Amniotic stem cell (primary cell): ENCODE data around the gene CSMD2.

ENCODE experiments used
- DNase-seq: peaks from one replicate; lab custom pipeline; 2025; lab: John Stamatoyannopoulos, UW

The CSMD2 gene

GRCh38 chr1:34155860-34156259, 9.2 kb downstream of the CSMD2 start:
- DNase-seq, result no peak

DNA sequence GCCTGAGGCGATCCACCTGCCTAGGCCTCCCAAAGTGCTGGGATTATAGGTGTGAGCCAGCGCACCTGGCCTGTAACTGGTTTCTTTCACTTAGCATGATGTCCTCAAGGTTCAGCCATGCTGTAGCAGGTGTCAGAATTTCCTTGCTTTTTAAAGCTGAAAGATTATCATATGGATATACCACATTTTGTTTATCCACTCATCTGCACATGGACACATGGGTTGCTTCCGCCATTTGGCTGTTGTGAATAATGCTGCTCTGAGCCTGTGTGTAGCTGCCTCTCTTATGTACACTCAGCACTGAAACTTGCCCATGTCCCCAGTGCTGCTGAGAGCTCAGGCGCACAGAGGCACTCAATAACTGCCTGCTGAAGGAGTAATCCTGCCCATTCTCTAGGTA, 11.8 kb downstream of the CSMD2 start:
- no peak for DNase-seq

- no peak for DNase-seq
Measured at GRCh38 chr1:34149501-34149900, 15.5 kb downstream of the CSMD2 start.

DNA sequence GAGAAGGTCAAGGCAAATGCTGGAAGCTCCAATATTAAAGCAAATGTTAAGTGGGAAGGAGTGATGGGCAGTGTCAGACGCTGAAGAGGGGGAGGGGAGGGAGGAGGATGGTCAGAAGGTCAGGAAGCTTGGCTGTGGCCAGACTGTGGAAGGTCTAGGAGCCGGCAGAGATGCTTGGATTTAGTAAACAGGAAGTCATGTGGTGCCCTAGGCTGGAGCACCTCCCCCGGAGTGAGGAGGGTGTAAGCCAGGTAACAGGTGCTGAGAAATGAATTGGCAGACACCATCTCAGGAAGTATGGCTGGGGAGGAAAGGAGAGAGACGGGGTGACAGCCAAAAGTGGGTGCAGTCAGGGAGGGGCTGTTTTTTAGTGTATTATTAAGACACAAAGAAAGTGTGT, 17.7 kb downstream of the CSMD2 start:
- DNase-seq, result no peak

GRCh38 chr1:34144766-34145165, 20.3 kb downstream of the CSMD2 start:
- DNase-seq, result no peak

- DNase-seq, result no peak
Measured at GRCh38 chr1:34143975-34144374, 21.1 kb downstream of the CSMD2 start.

GRCh38 chr1:34140011-34140676, 24.9 kb downstream of the CSMD2 start:
- no peak for DNase-seq

GRCh38 chr1:34137411-34137810, 27.6 kb downstream of the CSMD2 start:
- DNase-seq, result no peak

DNA sequence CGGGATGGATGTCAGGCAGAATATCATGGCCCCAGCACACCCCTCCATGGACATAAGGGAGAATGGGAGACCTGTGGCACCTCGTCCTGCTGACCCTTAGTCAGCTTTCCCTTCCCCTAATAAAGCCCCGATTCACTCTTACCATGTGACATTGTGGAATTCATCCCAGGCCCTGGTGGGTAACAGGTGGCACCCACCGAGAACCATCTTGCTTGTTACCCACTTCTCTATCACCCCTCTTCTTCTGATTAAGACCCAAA, 32.9 kb downstream of the CSMD2 start:
- no peak for DNase-seq

- no peak for DNase-seq
Measured at GRCh38 chr1:34131396-34132160, 33.5 kb downstream of the CSMD2 start.

GRCh38 chr1:34130306-34130705, 34.7 kb downstream of the CSMD2 start:
- DNase-seq, result no peak

DNA sequence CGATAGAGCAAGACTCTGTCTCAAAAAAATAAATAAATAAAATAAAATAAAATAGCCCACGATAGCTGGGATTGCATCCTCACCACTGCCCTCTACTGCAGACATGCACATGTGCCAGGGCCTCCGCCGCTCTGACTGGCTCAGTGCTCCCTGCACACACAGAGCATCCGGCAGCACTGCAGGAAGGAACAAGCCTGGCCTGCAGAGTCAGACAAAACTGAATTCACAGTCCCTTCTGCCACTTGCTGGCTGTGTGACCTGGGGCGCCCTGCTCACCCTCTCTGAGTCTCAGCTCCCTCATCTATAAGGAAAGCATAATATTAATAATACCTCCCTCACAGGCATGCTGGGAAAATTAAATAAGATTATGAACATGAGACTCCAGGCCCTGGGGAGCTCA, 35.4 kb downstream of the CSMD2 start:
- no peak for DNase-seq

DNA sequence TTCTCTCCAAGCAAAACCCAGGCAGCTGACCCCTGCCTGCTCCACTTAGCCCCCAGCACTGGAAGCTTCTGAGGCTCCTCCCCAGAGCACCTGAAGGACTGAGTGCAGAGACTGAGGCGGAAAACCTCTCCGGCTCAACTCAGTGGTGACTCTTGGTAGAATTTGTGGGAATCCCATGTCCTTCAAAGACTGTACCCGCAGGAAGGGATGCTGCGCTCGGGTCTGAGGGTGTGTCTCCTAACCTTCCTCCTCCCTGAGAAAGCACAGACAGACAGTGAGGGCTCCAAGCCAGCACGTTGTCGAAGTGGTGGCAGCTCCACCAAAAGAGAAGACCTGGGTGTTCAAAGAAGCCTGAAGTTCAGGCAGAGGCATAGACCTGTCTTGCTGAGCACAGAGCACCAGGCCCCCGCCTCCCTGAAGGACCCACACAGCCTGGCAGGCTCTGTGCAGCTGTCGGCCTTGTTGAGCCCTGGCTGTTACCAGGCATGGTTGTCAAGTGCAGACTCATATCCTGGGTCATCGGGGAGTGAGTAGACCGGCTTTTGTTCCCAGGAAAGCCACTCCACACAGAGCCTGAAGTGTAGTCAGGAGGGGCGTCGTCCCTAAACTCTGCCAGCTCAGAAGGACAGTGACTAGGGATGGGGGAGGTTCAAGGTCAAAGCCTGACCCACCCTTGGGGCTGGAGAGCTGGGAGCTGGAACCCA, 36.7 kb downstream of the CSMD2 start:
- no peak for DNase-seq

- no peak for DNase-seq
Measured at GRCh38 chr1:34127006-34128000, 37.7 kb downstream of the CSMD2 start.

DNA sequence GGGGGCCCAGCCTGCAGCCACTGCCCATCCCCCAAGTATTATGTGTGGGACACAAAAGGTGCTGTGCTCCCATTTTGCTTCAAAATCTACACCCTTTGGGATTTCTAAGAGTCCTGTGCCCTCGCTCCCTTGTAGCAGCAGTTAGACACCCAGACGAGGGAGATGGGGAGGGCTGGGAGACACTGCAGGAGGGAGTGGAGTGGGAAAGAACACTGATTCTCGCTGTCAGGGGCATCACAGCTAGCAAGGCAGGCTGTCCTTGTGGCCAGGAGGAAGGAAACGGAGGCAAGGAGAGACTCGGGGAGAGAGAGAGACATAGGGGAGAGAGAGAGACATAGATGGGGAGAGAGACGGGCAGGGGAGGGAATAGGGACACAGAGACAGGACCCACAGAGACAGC, 38.5 kb downstream of the CSMD2 start:
- DNase-seq, result no peak

GRCh38 chr1:34125721-34126380, 39.2 kb downstream of the CSMD2 start:
- no peak for DNase-seq

DNA sequence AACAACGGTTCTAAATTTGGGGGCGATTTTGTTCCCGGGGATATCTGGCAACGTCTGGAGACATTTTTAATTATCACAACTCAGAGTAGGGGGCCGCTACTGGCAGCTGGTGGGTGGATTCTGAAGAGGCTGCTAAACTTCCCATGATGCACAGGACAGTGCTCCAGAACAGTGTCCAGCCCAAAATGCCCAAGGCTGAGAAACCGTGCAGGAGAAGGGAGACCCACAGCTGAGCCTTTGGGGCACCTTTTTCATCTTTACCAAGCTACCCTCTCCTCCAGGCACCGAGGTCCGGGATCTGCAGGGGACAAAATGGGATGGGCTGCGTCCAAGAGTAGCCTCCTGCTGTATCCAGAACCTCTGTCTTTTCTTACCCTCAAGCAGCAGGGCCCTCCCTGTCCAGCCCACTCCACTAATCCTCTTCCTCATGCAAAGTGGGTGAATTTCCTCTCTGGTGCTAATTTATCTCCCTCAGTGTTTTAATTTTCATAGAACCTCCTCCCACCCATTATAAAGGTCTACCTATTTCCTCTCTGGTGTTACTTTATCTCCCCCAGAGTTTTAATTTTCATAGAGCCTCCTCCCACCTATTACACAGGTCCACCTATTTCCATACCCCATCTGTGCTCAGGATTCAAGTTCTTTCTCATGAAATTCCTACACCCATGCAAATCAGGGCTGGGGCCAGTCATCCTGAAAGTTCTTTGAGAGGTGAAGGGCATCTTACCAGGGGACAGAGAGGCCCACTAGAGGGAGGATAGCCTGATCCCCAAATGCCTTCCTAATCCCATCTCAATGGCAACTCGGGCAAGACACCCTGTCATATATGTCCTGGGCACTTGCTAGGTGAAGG, 42.7 kb downstream of the CSMD2 start:
- no peak for DNase-seq

DNA sequence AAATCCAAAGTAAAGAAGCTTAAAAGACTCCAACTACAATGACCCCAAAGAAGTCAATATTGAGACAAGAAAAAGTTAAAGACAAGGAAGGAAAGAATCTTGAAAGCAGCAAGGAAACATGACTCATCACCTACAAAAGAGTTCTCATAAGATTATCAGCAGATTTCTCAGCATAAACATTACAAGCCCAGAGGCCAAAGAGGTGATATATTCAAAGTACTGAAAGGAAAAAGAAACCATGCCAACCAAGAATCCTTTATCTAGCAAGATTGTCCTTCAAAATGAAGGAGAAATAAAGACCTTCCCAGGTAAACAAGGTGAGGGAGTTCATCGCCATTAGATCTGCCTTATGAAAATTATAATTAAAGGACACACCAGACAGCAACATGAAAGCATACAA, 49.8 kb downstream of the CSMD2 start:
- DNase-seq, result no peak

- DNase-seq, result no peak
Measured at GRCh38 chr1:34113887-34114286, 51.1 kb downstream of the CSMD2 start.

DNA sequence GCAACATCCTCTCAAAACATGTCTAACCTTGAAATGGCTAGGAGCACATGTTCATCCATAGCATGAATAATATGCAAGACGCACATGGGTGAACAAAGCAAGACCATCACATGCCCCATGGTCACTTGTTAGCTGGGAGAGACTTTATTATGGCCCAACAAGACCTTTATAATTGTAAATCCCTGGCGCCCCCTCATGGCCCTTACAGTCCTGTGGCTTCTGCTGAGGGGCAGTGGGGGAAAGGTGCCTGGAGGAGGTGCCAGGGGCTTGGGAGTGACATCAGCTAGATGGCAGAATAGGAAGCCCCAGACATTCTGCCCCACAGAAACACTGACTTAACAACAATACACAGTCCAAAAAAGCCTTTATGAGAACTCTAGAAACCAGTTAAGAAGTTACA, 51.7 kb downstream of the CSMD2 start:
- no peak for DNase-seq

DNA sequence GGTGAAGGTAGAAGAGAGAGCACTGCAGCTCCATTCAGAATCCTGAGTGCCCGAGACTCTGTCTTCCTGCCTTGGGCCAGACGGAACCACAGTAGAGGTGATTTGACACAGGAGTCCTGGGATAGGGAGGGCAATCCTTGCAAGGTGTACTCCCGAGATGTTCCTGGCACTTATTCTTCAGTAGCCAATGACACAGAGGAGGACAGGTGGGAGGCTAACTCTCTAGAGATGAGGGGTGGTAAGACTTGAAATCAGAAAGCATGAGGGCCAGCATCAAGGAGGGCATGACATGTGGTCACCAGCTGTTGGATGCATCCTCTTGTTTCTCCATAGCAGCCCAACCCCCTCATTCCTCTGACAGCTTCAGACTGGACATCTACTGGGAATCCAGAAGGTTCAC, 56.3 kb downstream of the CSMD2 start:
- no peak for DNase-seq
